Lung (tissue), 12 donors: ENCODE measurements around the gene NPW. TPM values are rescaled to one million over a fixed set of nuclear protein-coding genes. Genes with fewer than 3 reads are reported as not detected.

Experiments used
- ATAC-seq: fragments of 200-7000 bp; cut with Tn5 transposase; one replicate; pipeline ENCODE4 v1.9.1; 2020; ENCODE audit warnings: moderate number of reproducible peaks; ENCODE audit not compliant: insufficient read depth, low FRiP score
- DNase-seq, 3 donors: peaks; one replicate each; pipeline ENCODE4 v3.0.0-alpha.2; 2013 to 2017
- H3K27ac ChIP-seq, 2 donors: one replicate each; pipeline ENCODE4 v1.5.1; 2013; ENCODE audit warnings: mild to moderate bottlenecking in 2 of 2, moderate library complexity in 2 of 2, control low read depth in 1 of 2, inconsistent platforms in 1 of 2, low read depth in 1 of 2, low read length in 1 of 2
- H3K27me3 ChIP-seq, 3 donors: one replicate each; pipeline ENCODE4 v1.5.1; 2013; ENCODE audit warnings: low read length in 2 of 3; ENCODE audit not compliant: control insufficient read depth in 3 of 3, insufficient read depth in 3 of 3
- H3K36me3 ChIP-seq, 4 donors: one replicate each; pipeline ENCODE4 v1.5.1; 2013; ENCODE audit warnings: low read length in 4 of 4, mild to moderate bottlenecking in 1 of 4, moderate library complexity in 1 of 4; ENCODE audit not compliant: control insufficient read depth in 4 of 4, insufficient read depth in 4 of 4
- H3K4me1 ChIP-seq, 5 donors: one replicate each; pipeline ENCODE4 v1.5.1; 2013; ENCODE audit warnings: low read length in 5 of 5, mild to moderate bottlenecking in 2 of 5, moderate library complexity in 1 of 5; ENCODE audit not compliant: control insufficient read depth in 5 of 5, insufficient read depth in 5 of 5
- H3K4me3 ChIP-seq: one replicate; pipeline ENCODE4 v1.5.1; 2013; ENCODE audit warnings: mild to moderate bottlenecking, control low read depth, moderate library complexity
- H3K9ac ChIP-seq, 2 donors: one replicate each; pipeline ENCODE4 v1.5.1; 2013; ENCODE audit warnings: low read length in 2 of 2, control low read depth in 1 of 2; ENCODE audit not compliant: insufficient read depth in 1 of 2
- H3K9me3 ChIP-seq, 4 donors: one replicate each; pipeline ENCODE4 v1.5.1; 2013; ENCODE audit warnings: low read length in 3 of 4, mild to moderate bottlenecking in 1 of 4, moderate library complexity in 1 of 4; ENCODE audit not compliant: control insufficient read depth in 4 of 4, insufficient read depth in 3 of 4
- CTCF ChIP-seq: IDR thresholded peaks from 2 replicates; pipeline ENCODE4 v1.5.1; 2012; ENCODE audit warnings: mild to moderate bottlenecking; ENCODE audit errors: control extremely low read depth, extremely low read depth
- WGBS, 2 donors: extraction: QIAGEN DNeasy Blood & Tissue Kit; methylation state at CpG; one replicate each; pipeline ENCODE4 v1.1.7; 2013; 5-methylcytosine and 5-hydroxymethylcytosine counted together
- polyA plus RNA-seq, 2 donors: library from polyadenylated mRNA; stranded (reverse); fragments of 200-250 nt; gene quantifications; one replicate each; pipeline ENCODE4 v1.2.1, GENCODE V29; 2013
- total RNA-seq, 2 donors: library from RNA; depleted of rRNA in 1 of 2; stranded (reverse); fragments of >200 nt in 1 of 2; gene quantifications; one replicate each; pipeline ENCODE4 v1.2.1, GENCODE V29; 2014 to 2021
- donor health status: control.
- donor health status: control.
- donor health status: Bipolar disorder and iron deficiency.
- donor health status: healthy.
- donor health status: DM: yes; HTN: yes; CAD: no.

The NPW gene
- total and polyA plus RNA-seq, 4 donors: 0.12 to 1.3 (median 0.53) TPM

GRCh38 chr16:2057438-2057837 lies 37.9 kb downstream of the NPW start:
- no peak overlapping the region for H3K4me3 ChIP-seq
- no peak for DNase-seq
- H3K9ac ChIP-seq: no peak overlapping the region
- H3K27ac ChIP-seq: no peak overlapping the region
- TF ChIP-seq CTCF: no peak
- H3K27me3 ChIP-seq: no peaks in the 10 kb centered on the region
- H3K36me3 ChIP-seq: peaks cover 0 to 68% (median 28%) of the 10 kb centered on the region in 4 donors
- no peaks in the 10 kb centered on the region for H3K4me1 ChIP-seq
- no peaks in the 10 kb centered on the region for H3K9me3 ChIP-seq
- no peak for ATAC-seq
- 94 to 96% methylated on average over 9 to 10 of the region's 10 CpGs for WGBS, 2 donors

GRCh38 chr16:2058420-2058819 lies 38.8 kb downstream of the NPW start:
- ATAC-seq (no peak), DNase-seq (no peak)
- no peak overlapping the region for H3K9ac ChIP-seq
- TF ChIP-seq CTCF: no peak
- WGBS, 2 donors: 90 to 93% methylated on average over 13 of the region's 13 CpGs
- H3K27ac ChIP-seq: no peak overlapping the region
- peaks cover 0 to 68% (median 25%) of the 10 kb centered on the region in 4 donors for H3K36me3 ChIP-seq
- H3K4me3 ChIP-seq: no peak overlapping the region
- H3K4me1 ChIP-seq: no peaks in the 10 kb centered on the region
- no peaks in the 10 kb centered on the region for H3K9me3 ChIP-seq
- H3K27me3 ChIP-seq: no peaks in the 10 kb centered on the region

DNA sequence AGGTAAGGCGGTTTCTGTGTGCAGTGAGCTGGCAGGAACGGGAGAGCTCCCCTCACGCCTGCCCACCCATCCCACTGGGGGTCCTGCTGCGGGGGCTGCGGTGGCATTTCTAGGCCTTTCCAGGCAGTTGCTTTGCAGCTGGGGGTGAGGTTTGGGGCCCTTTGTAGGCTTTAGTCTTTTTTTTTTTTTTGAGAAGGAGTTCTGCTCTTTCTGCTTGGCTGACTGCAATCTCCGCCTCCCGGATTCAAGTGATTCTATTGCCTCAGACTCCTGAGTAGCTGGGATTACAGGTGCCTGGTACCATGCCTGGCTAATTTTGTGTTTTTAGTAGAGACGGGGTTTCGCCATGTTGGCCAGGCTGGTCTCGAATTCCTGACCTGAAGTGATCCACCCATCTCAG lies 39.3 kb downstream of the NPW start:
- no peaks in the 10 kb centered on the region for H3K27me3 ChIP-seq
- peaks cover 0 to 68% (median 27%) of the 10 kb centered on the region in 4 donors for H3K36me3 ChIP-seq
- no peak for ATAC-seq
- 95 to 98% methylated on average over 10 of the region's 10 CpGs for WGBS, 2 donors
- TF ChIP-seq CTCF: no peak
- no peak overlapping the region for H3K9ac ChIP-seq
- H3K4me1 ChIP-seq: no peaks in the 10 kb centered on the region
- no peaks in the 10 kb centered on the region for H3K9me3 ChIP-seq
- H3K27ac ChIP-seq: no peak overlapping the region
- H3K4me3 ChIP-seq: no peak overlapping the region
- DNase-seq: no peak

DNA sequence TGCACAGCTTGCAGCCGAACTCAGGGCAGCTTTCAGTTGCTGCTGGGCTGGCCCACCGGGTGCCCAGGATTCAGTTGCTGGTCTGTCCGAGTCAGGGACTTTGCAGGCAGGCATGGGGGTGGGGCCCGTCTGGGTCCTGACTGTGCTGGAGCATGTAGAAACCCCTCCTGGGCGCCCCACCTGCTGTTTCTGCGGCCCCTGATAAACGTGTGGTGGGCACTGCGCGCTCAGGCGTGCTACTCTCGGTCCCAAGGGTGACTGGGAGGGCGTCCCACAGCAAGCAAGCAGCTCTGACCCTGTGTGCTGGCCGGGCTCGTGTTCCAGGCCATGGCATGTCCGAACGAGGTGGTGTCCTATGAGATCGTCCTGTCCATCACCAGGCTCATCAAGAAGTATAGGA lies 40.8 kb downstream of the NPW start:
- peaks cover 0 to 63% (median 30%) of the 10 kb centered on the region in 4 donors for H3K36me3 ChIP-seq
- H3K4me3 ChIP-seq: no peak overlapping the region
- no peak for TF ChIP-seq CTCF
- no peaks in the 10 kb centered on the region for H3K4me1 ChIP-seq
- no peak for ATAC-seq
- 87 to 96% methylated on average over 17 of the region's 17 CpGs for WGBS, 2 donors
- H3K27me3 ChIP-seq: no peaks in the 10 kb centered on the region
- H3K9ac ChIP-seq: no peak overlapping the region
- no peaks in the 10 kb centered on the region for H3K9me3 ChIP-seq
- H3K27ac ChIP-seq: no peak overlapping the region
- no peak for DNase-seq
